GM19455 (cell line): ENCODE measurements around the gene KCNQ1.

Experiments used
- ATAC-seq: cut with Tn5 transposase; IDR thresholded peaks from one replicate; pipeline ENCODE4 v1.9.1; 2021; ENCODE audit not compliant: unreplicated experiment

KCNQ1 gene

DNA sequence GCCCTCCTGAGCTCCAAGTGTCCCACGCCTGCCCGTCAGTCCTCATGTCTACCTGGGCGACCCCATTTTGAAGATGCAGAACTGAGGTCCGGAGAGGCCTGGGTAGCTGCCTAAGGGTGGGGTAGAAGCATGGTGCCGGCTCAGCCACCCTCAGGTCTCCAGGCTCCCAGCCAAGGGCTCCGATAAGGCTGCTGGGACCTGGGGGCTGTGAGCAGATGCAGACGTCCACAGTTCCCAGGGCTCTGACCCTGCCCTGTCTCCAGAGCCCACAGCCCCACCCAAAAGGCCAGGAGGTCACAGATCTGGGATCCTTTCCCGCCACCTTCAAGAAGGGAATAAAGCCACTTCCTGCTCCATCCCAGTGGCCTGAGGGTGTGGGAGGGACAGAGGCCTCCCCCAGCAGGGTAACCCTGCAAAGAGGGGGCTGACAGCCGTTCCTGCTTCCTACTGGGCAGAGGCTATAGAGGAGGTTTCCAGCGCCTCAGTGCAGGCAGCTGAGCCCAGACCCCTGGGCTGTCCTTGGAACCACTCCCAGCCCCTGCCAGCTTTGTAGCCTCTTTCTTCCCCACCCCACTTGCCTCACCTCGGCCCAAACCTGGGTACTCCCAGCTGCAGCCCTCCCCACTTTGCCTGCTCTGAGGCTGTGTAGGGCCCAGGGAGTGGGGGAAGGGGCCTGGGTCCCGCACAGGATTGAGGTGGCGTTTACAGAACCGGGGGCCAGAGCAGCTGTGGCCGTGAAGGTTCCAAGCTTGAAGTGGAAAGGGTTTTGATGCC lies 355.3 kb downstream of the KCNQ1 start:
- no peak for ATAC-seq

DNA sequence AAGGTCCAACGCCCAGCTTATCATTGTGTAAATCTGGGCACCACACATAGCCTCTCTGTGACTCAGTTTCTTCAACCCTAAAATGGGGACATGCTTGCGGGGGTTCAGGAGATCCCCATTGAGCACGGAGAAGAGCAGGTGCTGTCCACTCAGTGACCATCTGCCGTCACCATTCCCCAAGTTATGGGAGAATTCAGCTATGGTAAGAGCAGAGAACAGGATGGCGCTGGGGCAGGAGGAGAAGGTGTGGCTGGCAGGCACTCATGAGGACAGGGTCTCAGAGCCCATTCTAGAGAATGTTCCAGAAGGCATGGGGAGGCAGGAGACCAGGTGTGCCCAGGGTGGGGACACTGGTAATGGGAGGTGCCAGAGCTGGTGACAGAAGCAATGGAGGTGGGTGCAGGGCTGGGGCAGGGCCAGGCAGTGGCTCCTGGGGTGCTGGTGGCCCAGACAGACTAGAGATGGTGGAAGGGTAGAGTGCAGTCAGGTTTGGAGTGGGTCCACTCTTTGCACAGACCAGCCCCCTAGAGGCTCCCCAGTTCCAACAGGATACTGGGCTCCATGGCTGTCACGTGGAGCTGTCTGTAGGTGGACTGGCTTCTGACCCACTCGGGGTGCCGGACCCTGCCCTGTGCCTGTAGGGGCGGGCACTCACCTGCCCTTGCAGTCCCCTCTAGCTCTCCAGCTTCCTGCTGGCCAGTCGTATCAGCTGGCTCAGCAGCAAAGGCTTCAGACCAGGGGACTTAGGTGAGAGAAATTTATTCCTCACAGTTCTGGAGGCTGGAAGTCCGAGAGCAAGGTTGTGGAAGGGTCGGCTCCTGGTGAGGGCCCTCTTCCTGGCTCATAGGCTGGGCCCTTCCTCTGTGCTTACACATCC lies 356.1 kb downstream of the KCNQ1 start:
- ATAC-seq, result no peak

DNA sequence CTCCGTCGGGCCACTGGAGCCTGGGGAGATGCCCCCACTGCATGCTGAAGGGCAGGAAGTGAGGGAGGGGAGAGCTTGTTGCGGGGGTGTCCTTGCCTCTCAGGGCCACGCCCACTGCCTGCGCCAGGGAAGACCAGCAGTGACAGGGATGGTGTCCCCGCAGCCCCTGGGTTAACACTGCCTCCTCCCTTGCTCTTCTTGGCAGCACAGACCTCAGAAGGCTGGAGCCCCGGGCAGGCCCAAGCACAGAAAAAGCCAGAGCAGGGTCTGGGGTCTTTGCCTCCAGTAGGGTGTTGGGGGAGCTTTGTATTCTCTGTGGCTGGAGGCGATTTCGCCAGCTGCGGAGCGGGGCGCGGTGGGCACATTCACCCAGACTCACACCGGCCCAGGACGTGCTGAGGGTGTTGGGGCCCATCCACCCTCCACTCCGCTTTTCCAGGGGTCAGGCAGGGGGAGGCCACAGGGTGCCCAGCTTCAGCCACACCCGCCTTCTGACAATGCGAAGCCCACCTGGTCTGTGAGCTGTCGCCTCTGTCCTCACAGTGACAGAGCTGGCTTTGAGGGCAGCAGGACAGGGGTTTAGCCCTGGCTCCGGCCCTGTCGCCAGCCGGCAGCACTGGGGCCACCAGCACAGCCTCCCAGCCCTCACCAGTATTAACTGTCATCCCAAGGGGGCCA lies 357.0 kb downstream of the KCNQ1 start:
- no peak for ATAC-seq

DNA sequence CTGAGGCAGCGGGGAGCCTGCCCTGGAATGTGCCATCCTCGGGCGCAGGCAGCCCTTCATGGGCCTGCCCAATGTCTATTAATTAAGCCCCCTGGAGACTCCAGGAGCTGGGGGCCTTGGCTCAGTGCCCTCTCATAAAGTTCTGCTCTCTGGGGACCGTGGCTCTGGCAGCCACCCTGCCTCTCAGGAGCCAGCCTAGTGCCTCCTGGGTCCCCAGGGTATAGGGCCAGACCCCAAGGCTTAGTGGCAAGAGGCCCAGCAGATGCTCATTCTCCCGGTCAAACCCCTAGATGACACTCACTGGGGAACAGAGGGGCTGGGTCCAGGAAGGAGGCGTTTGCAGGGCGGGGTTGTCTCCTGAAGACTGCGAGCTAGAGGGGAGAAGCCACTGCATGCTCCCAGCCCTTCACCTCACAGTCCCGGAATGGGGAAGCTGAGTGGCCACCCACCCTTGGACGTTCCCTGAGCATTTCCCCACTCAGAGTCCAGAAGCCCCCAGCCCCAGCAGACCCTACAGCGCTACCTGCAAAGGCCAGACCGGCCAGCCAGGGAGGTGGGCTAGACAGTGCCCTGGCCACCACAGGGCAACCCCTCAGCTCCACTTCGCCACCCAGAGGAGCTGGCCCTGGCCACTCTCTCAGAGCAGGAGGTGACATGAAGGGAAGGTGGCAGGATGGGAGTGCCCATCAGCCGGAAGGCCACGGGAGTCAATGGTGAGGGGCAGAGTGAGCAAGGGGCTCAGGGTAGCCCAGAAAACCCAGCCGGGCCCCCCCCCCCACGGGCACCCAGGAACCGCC lies 357.8 kb downstream of the KCNQ1 start:
- no peak for ATAC-seq

DNA sequence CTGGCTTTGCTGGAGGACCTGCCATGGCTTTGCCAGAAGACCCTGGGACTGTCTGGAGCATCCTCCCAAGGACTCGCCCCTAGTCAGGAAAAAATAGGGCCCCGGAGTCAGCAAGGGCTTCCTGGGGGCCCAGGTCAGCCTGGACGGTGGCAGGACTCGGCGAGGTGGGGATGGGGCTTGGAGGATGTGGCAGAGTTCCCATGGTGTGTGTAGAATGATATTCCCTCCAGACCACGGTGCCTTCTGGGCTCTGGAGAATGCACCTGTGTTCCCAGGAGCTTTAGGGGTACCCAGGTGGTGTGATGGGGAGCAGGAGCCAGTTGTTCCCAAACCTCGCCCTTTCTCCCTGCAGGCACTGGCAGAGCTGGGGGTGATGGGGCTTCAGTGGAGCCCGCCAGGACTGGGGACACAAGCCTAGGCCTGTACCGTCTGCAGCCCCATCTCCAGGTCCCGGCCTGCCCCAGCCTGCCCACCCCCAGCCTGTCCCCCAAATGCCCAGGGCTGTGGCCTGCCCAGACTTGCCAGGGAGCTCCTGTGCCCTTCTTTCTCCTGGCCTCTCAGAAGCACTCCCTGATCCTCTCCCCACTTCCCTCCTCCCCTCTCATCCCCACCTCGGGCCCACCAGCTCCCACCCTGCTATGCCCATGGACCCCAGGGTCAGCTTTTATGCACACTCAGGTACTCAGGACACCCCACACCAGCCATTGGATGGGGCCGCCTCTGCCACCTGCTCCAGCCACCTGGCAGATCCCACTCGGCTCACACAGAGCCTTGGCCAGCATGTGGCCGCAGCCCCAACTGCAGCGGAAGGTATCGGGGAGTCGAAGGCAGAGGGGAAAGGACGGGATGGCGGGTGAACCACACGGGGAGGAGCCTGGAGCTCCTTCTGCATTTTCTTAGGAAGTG lies 358.6 kb downstream of the KCNQ1 start:
- ATAC-seq, result no peak

DNA sequence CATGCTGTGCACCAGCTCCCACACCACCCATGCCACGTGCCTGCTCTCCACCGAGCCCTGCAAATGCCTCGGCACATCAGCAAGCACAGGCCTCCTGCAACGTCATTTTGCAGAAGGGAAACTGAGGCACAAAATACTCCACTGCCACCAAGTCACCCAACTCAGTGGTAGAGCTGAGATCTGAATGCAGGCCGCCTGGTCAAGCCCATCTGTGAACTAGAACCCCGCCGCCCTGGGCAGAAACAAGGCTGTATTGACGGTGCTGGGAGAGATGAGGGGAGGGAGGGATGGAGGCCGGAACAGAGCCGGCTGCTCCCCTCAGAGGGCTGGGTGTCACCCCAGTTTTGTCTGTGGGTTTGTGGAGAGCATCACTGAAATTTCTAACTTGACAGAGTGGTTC lies 359.4 kb downstream of the KCNQ1 start:
- ATAC-seq, result no peak

DNA sequence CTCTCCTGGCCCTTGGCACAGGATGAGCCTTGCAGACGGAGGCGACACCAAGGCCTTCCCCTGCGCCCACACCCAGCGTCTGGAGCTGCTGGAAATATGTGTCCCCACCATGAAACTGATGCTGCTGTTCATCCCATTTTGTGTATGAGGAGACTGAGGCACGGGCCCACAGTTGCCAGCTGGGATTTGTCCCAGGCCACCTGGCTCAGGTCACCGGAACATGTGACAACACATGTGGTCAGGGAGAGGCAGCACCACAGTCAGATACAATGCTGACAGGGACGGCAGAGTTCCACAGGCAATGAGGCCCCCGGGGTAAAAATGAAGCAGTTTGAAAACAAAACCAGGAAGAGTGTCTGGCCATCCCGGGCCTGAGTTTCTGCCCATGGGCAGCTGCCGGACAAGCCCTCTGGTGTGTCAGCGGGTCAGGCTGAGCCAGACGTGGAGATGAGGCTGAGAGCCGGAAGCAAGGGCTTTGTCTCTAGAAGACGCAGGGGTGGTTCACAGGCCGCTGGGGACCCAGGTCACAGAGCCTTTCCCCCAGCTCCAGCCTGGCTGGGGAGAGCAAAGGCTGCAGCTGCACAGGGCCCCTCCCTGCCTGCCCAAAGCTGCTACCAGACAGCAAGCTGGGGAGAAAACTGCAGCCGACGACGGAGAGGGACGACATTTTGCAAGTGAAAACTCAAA lies 360.0 kb downstream of the KCNQ1 start:
- ATAC-seq, result no peak

DNA sequence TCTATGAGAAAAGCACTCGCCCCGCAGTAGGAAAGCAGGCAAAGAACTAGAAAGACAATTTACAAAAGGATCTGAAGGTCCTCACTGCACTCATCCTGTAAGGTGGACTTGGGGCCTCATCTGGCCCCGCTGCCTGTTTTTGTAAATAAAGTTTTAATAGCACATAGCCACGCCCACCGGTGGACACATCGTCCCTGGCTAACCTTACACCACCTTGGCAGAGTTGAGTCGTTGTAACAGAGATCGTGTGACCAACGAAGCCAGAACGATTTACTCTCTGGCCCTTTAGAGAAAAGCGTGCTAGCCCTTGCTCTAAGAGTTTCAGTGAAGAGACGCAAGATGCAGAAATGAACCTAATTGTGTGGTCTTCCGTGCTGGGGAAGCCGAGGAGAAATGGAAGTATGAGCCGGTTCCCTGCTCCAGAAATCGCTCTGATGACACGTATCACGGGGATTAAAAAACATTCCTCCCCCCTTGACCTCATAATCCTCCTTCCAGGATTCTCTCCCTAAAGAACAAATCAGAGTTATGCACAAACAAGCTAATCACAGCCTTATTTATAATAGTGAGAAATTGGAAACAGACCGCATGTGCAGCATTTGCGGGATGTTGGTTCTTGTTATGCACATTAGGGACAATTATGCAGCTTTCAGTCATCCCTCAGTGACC lies 360.7 kb downstream of the KCNQ1 start:
- no peak for ATAC-seq

DNA sequence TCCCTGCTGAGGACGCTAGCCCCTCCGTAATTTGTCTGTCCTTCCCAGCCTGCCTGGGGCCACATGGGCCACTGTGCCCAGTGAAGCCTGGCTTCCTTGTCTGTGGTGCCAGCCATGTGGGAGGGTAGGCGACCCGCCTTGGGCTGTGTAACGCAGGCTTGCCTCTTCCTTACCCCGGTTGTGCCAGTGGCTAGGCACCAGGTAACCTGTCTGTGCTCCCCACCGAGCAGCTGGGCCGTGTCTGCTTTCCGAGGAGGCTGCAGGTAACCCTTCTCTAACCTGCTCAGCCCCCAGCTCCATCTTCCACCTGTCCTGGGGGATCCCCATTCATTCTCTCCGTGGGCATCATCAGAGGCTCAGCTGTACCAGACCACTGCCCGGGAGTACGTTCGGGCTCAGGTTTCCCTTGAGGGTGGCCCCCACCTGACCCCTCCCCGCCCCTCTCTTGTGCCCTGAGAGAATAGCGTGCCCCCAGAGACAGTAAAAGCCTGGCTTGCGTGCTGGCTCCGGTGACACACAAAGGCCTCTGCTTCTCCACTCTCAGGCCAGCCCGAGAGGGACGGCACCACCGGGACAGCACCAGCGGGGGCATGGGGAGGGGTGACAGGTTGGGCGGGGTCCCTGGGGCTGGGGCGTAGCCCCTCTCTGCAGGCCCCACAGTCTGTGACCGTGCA lies 361.7 kb downstream of the KCNQ1 start:
- no peak for ATAC-seq

DNA sequence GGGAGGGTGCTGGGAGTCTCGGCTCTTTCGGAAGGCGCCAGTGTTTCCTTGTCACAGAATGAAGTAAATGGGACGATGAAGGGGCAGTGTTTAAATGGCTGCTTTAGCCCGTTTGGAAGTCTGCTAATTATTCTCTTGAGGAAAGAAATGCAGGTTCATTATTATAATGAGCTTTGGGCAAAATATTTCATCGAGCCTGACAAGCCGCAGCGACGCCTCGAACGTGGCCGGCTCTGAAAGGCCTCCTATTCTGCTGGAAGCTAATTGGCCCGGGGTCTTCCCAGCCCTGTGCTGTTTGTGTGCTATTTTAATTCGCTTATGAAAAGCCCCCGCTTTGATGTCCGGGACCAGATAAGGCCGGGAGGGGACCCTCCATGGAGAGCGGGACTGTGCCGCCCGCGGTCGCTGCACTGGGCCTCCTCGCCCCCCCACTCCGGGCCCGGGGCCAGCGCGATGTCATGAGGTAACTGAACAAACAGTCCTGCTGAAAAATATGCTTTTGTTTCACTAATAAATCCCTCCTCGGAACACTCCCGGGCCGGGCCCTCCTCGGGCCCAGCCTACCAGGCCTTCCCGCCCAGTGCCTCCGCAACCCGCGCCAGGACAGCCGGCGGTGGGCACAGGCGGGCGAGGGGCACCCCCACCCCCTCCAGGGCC lies 362.3 kb downstream of the KCNQ1 start:
- no peak for ATAC-seq

DNA sequence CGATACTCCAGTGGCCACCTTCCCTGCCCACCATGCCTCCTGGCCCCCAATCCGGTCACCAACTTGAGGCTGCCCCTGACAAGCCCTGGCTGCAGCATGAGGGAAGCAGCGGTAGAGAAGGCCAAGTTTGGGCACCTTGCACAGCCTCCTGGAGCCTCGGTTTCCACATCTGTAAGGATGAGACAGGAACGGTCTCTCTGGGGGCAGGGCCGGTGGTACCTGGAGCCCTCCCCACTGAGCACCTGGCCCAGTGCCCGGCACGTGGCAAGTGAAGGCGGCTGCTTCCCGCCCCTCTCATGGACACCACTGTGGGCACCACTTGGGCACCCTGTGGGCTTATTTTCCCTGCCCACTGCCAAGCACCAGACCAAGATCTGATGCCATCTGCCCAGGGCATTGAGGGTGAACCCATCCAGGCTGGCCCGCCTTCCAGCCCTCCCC lies 363.0 kb downstream of the KCNQ1 start:
- ATAC-seq, result no peak

DNA sequence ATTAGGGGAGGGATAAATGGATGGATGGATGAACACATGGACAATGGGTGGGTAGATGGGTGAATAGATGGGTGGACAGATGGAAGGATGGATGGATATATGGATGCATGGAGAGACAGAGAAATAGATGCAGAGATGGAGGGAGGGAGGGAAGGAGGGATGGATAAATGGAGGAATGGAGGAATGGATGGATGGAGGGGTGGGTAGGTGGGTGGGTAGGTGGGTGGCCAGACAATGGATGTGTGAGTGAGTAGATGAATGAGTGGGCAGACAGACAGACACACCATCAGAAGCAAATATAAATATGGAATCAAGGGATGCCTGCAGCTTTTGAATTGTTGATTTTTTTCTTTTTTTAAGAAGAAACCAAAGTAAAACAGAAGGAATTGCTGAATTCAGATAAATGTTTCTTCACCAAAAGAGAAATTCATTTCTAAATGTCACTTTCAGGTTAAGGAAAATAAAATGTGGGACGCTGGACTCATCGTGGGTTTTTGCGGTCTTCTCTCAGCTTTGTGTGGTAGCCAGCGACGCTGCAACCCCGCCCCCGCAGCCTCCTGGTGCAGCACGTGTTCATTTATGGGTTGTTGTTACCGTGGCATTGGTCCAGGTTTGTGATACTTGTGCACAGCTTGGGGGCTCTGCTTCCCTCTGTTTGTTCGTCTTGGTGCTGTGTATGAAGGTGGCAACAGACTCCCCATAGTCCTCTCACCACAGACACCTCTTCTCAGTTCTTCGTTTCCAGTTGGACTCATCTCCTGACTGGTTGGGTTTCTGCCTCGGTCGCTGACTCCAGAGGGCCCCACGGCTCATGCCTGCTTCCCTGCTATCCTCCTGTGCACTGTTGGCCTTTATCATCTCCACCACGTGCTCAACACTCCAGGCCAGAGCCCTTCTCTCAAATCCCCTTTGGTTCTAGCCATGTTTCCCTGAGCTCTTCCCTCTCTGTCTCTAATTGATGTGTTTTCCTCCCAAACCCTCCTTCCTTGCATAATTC lies 364.3 kb downstream of the KCNQ1 start:
- ATAC-seq, result no peak

DNA sequence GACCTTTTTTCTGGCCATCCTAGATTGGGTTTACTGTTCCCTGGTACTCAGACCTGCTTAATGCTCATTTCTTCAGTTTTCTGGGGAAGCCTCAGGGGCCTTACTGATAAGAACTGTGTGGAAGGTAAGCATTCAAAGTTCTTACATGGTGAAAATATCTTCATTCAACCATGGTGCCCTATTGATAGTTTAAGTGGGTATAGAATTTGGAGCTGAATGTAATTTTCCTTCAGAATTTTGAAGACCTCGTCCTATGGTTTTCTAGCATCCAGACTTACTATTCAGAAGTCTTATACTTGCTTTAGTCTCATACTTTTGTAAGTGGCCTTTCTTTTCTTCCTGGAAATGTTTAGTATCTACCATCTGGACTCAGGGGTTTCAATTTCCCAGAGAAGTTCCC lies 365.0 kb downstream of the KCNQ1 start:
- ATAC-seq, result no peak

DNA sequence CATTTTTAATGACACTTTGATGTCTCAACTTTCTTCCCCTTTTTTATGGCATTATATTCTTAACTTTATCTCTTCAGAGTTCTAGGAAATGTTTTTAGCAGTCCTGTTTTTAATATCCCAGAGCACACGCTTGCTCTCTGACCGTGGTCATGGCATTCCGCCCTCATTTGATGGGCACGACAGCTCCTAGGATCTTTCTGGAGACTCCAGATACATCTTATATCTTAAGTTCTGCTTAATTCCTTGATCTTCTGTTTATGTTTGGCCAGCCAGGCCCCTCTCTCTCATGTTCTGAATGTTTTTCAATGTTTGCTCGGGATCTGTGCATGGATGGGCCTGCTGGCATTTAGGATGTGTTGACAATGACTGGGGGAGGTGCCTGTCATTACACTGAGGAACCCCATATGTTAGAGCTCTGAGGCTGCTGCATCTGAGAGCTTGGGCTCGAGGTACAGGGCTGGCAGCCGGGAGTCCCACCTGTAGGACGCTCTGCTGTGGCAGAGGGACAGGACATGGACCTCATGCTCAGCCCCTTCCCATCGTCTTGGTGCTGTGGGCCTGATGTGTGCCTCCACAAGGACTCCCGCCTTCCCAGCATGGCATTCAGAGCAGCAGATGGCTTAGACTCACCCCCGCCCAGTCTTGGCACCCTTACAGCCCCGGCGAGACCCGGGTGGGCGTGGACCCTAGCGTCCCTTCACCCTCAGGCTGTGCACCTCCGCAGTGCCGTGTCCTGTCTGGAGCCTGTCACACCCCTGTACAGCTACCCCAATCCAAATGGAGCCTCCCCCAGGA lies 365.8 kb downstream of the KCNQ1 start:
- ATAC-seq, result no peak

DNA sequence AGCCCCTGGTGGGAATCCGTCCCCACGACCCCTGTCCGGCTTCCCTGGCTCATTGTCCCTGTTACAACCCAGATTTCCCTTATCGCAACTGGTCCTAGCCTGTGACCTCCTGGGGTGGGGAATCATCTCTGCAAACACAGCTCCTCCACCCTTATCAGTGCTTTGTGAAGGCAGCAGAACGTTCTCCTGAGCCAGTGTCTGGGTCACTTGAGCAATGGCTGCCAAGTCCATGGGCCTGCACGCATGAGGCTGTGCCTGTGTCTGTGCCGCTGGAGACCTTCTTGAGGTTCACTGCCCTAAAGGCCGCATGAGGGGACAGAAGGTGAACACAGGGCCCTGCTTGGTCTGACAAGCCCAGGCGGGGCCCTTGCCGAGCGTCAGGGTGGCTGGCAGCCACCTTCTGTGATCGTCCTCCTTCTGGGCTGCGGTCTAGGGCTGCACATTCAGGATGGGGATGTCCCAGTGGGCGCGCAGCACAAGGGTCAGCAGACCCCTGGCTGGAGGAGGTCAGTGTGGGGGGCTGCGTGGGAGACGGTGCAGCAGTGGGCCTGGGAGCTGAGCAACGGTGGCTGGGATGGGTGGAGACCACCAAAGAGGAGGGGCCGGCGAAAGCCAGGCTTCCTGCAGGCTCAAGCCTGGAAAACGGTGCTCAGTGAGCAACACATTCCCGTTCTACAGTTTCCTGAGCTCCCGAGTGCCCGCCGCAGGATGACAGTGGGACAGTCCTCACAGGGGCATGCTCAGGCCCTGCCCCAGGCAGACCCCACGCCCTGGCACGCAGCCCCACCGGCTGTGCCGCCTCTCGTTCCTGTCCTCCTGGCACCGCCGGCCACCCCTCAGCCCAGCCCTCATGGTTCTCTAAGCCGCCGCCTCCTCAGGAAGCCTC lies 366.6 kb downstream of the KCNQ1 start:
- ATAC-seq, result no peak
